DOHH2 (cell line): ENCODE data around the gene HORMAD2.

ENCODE experiments used
- H3F3A ChIP-seq: fragments of 200-600 bp; sonication (generic), shearing (Covaris generic); 2 replicates; pipeline ENCODE4 v1.6.0; 2016; ENCODE audit warnings: antibody characterized with exemption, mild to moderate bottlenecking; ENCODE audit not compliant: control insufficient read depth, insufficient read depth
- H3K27ac ChIP-seq: fragments of 200-600 bp; sonication (generic); 2 replicates; pipeline ENCODE4 v1.5.1; 2014; ENCODE audit warnings: low read depth, mild to moderate bottlenecking, low read length, moderate library complexity
- H3K27me3 ChIP-seq: fragments of 200-600 bp; sonication (generic); 2 replicates; pipeline ENCODE4 v1.6.1; 2014; ENCODE audit warnings: mild to moderate bottlenecking, low read length, mixed read lengths; ENCODE audit not compliant: control insufficient read depth
- H3K36me3 ChIP-seq: fragments of 200-600 bp; sonication (generic); 2 replicates; pipeline ENCODE4 v1.6.1; 2014; ENCODE audit warnings: mild to moderate bottlenecking, low read length, moderate library complexity, mixed read lengths; ENCODE audit not compliant: control insufficient read depth
- H3K4me1 ChIP-seq: fragments of 200-600 bp; sonication (generic); 2 replicates; pipeline ENCODE4 v1.6.1; 2014; ENCODE audit warnings: mild to moderate bottlenecking, low read length, mixed read lengths; ENCODE audit not compliant: control insufficient read depth
- H3K4me2 ChIP-seq: fragments of 200-600 bp; sonication (generic); 2 replicates; pipeline ENCODE4 v1.6.0; 2014; ENCODE audit warnings: mild to moderate bottlenecking, low read length, moderate library complexity
- H3K4me3 ChIP-seq: fragments of 200-600 bp; sonication (generic); 2 replicates; pipeline ENCODE4 v1.5.1; 2014; ENCODE audit warnings: mild to moderate bottlenecking, low read length, mixed read lengths
- H3K79me2 ChIP-seq: fragments of 200-600 bp; sonication (generic); 2 replicates; pipeline ENCODE4 v1.6.1; 2014; ENCODE audit warnings: mild to moderate bottlenecking, low read length, mixed read lengths; ENCODE audit not compliant: control insufficient read depth
- H3K9me2 ChIP-seq: fragments of 200-600 bp; sonication (generic); replicated peaks from 2 replicates; pipeline ENCODE4 v1.6.1; 2014; ENCODE audit warnings: mild to moderate bottlenecking, low read length, mixed read lengths; ENCODE audit not compliant: control insufficient read depth
- H3K9me3 ChIP-seq: fragments of 200-600 bp; sonication (generic); 2 replicates; pipeline ENCODE4 v1.6.1; 2014; ENCODE audit warnings: antibody characterized with exemption, low read length, mixed read lengths; ENCODE audit not compliant: control insufficient read depth, insufficient read depth
- H4K20me1 ChIP-seq: fragments of 200-600 bp; sonication (generic); 2 replicates; pipeline ENCODE4 v1.6.0; 2014; ENCODE audit warnings: low read depth, mild to moderate bottlenecking, antibody characterized with exemption, low read length, moderate library complexity; ENCODE audit not compliant: control insufficient read depth, insufficient read depth
- CTCF ChIP-seq: fragments of 200-600 bp; sonication (generic); IDR thresholded peaks from one replicate; pipeline ENCODE4 v1.5.1; 2014; ENCODE audit warnings: antibody characterized with exemption, mild to moderate bottlenecking, low read depth, low read length; ENCODE audit not compliant: poor library complexity, severe bottlenecking
- EZH2phosphoT487 ChIP-seq: fragments of 200-600 bp; sonication (generic); IDR thresholded peaks from 2 replicates; pipeline ENCODE4 v1.6.1; 2017; ENCODE audit warnings: borderline replicate concordance, mild to moderate bottlenecking, antibody characterized with exemption, low read length, moderate library complexity, mixed read lengths

Gene HORMAD2

GRCh38 chr22:30190574-30190973 is 110.3 kb downstream of the HORMAD2 start:
- no peaks in the 10 kb centered on the region for H3K79me2 ChIP-seq
- H3K36me3 ChIP-seq = no peaks in the 10 kb centered on the region
- peaks cover 12% of the 10 kb centered on the region for H3K4me1 ChIP-seq
- H4K20me1 ChIP-seq = no peaks in the 10 kb centered on the region
- H3K9me2 ChIP-seq = no peaks in the 10 kb centered on the region
- no peak overlapping the region for H3K4me2 ChIP-seq
- H3K4me3 ChIP-seq = no peak overlapping the region
- TF ChIP-seq EZH2phosphoT487 = no peak
- TF ChIP-seq CTCF = no peak
- peaks cover 5% of the 10 kb centered on the region; the same call in 1 of the 2 replicates for H3K27me3 ChIP-seq
- no peaks in the 10 kb centered on the region for H3F3A ChIP-seq
- no peak overlapping the region for H3K27ac ChIP-seq
- H3K9me3 ChIP-seq = no peaks in the 10 kb centered on the region

- Histone ChIP-seq H3K27ac (no peak overlapping the region), H3K36me3 (no peaks in the 10 kb centered on the region), H3K27me3 (peaks cover 5% of the 10 kb centered on the region; the same call in 1 of the 2 replicates), H4K20me1 (no peaks in the 10 kb centered on the region), H3K9me3 (no peaks in the 10 kb centered on the region), H3K79me2 (no peaks in the 10 kb centered on the region), H3K4me2 (no peak overlapping the region), H3K4me1 (peaks cover 15% of the 10 kb centered on the region), H3F3A (no peaks in the 10 kb centered on the region), H3K4me3 (no peak overlapping the region), H3K9me2 (no peaks in the 10 kb centered on the region)
- TF ChIP-seq EZH2phosphoT487 = no peak
- no peak for TF ChIP-seq CTCF
Observed at GRCh38 chr22:30191040-30191701, 110.9 kb downstream of the HORMAD2 start.

- peaks cover 26% of the 10 kb centered on the region for H3K4me1 ChIP-seq
- no peak overlapping the region for H3K27ac ChIP-seq
- TF ChIP-seq CTCF (no peak), EZH2phosphoT487 (no peak)
Observed at GRCh38 chr22:30192427-30192826, 112.2 kb downstream of the HORMAD2 start.

More at GRCh38 chr22:30192427-30192826, 112.2 kb downstream of the HORMAD2 start:
- H3K79me2 ChIP-seq = no peaks in the 10 kb centered on the region
- H3K9me2 ChIP-seq = no peaks in the 10 kb centered on the region
- peak overlapping the region; percentile 30 for H3K4me2 ChIP-seq
- H4K20me1 ChIP-seq = no peaks in the 10 kb centered on the region
- H3K4me3 ChIP-seq = no peak overlapping the region
- peaks cover 5% of the 10 kb centered on the region; the same call in 1 of the 2 replicates for H3K27me3 ChIP-seq
- H3K9me3 ChIP-seq = no peaks in the 10 kb centered on the region
- H3K36me3 ChIP-seq = no peaks in the 10 kb centered on the region
- H3F3A ChIP-seq = no peaks in the 10 kb centered on the region
